ENCODE data around the gene MN1. TPM values are rescaled to one million over a fixed set of nuclear protein-coding genes. Genes with fewer than 3 reads are reported as not detected.

Gene MN1
- total RNA-seq, 1 donor from 2014 or later, result 145 TPM

- H3K4me3 Mint-ChIP-seq (ENCODE audit: unreplicated experiment), result no peak overlapping the region
- TF ChIP-seq CTCF (IDR thresholded peaks at IDR 0.05), result no peak
- peaks cover 11% of the 10 kb centered on the region for H3K9me3 Mint-ChIP-seq (ENCODE audit: unreplicated experiment)
- DNase-seq (ENCODE audit: extremely low spot score, unreplicated experiment), result no peak
- H3K36me3 Mint-ChIP-seq (ENCODE audit: unreplicated experiment), result peaks cover 9% of the 10 kb centered on the region
- peaks cover 4% of the 10 kb centered on the region for H3K4me1 Mint-ChIP-seq (ENCODE audit: unreplicated experiment)
- no peaks in the 10 kb centered on the region for H3K27me3 Mint-ChIP-seq (ENCODE audit: unreplicated experiment)
- no peak overlapping the region for H3K27ac Mint-ChIP-seq (ENCODE audit: unreplicated experiment)
These were observed 61.3 kb downstream of the MN1 start for GRCh38 chr22:27740202-27740748.

- Mint-ChIP-seq H3K4me3 (ENCODE audit: unreplicated experiment) (no peak overlapping the region), H3K27me3 (ENCODE audit: unreplicated experiment) (no peaks in the 10 kb centered on the region)
- TF ChIP-seq CTCF (IDR thresholded peaks at IDR 0.05), result no peak
These were observed 64.0 kb downstream of the MN1 start for GRCh38 chr22:27737521-27737920.

GRCh38 chr22:27734066-27734465 is 67.5 kb downstream of the MN1 start:
- Mint-ChIP-seq H3K9me3 (ENCODE audit: unreplicated experiment) (peaks cover 11% of the 10 kb centered on the region), H3K27me3 (ENCODE audit: unreplicated experiment) (no peaks in the 10 kb centered on the region), H3K4me1 (ENCODE audit: unreplicated experiment) (peaks cover 22% of the 10 kb centered on the region), H3K4me3 (ENCODE audit: unreplicated experiment) (no peak overlapping the region), H3K27ac (ENCODE audit: unreplicated experiment) (no peak overlapping the region), H3K36me3 (ENCODE audit: unreplicated experiment) (peaks cover 6% of the 10 kb centered on the region)
- no peak for DNase-seq (ENCODE audit: extremely low spot score, unreplicated experiment)
- no peak for TF ChIP-seq CTCF (IDR thresholded peaks at IDR 0.05)

More at GRCh38 chr22:27737521-27737920, 64.0 kb downstream of the MN1 start:
- H3K4me1 Mint-ChIP-seq (ENCODE audit: unreplicated experiment), result peaks cover 4% of the 10 kb centered on the region
- peaks cover 9% of the 10 kb centered on the region for H3K36me3 Mint-ChIP-seq (ENCODE audit: unreplicated experiment)
- H3K9me3 Mint-ChIP-seq (ENCODE audit: unreplicated experiment), result peaks cover 11% of the 10 kb centered on the region
- no peak for DNase-seq (ENCODE audit: extremely low spot score, unreplicated experiment)
- H3K27ac Mint-ChIP-seq (ENCODE audit: unreplicated experiment), result no peak overlapping the region

GRCh38 chr22:27732841-27733240 is 68.7 kb downstream of the MN1 start:
- Mint-ChIP-seq H3K27ac (ENCODE audit: unreplicated experiment) (no peak overlapping the region), H3K9me3 (ENCODE audit: unreplicated experiment) (peaks cover 6% of the 10 kb centered on the region), H3K4me3 (ENCODE audit: unreplicated experiment) (no peak overlapping the region), H3K36me3 (ENCODE audit: unreplicated experiment) (peaks cover 5% of the 10 kb centered on the region), H3K4me1 (ENCODE audit: unreplicated experiment) (peaks cover 33% of the 10 kb centered on the region), H3K27me3 (ENCODE audit: unreplicated experiment) (no peaks in the 10 kb centered on the region)
- no peak for DNase-seq (ENCODE audit: extremely low spot score, unreplicated experiment)
- no peak for TF ChIP-seq CTCF (IDR thresholded peaks at IDR 0.05)

GRCh38 chr22:27732391-27732790 is 69.2 kb downstream of the MN1 start:
- DNase-seq (ENCODE audit: extremely low spot score, unreplicated experiment), result no peak
- no peak for TF ChIP-seq CTCF (IDR thresholded peaks at IDR 0.05)
- Mint-ChIP-seq H3K4me1 (ENCODE audit: unreplicated experiment) (peaks cover 37% of the 10 kb centered on the region), H3K9me3 (ENCODE audit: unreplicated experiment) (peaks cover 2% of the 10 kb centered on the region), H3K27ac (ENCODE audit: unreplicated experiment) (no peak overlapping the region), H3K4me3 (ENCODE audit: unreplicated experiment) (no peak overlapping the region), H3K36me3 (ENCODE audit: unreplicated experiment) (peaks cover under 1% of the 10 kb centered on the region), H3K27me3 (ENCODE audit: unreplicated experiment) (no peaks in the 10 kb centered on the region)
